Suprapubic skin (tissue), 4 donors: ENCODE results near the gene MAGI1. TPM values are rescaled to one million over a fixed set of nuclear protein-coding genes. Genes with fewer than 3 reads are reported as not detected.
"Not testable (repeated sequence)": the region's sequence is repeated elsewhere in the genome, so short reads cannot be mapped to it uniquely, and the experiment has no call there.

Experiments used
- DNase-seq, 2 donors: peaks; one replicate each; pipeline ENCODE4 v3.0.0-alpha.2; 2019; ENCODE audit warnings: low spot score in 2 of 2
- H3K27ac ChIP-seq: fragments of 200-600 bp; sonication (generic); one replicate; pipeline ENCODE4 v1.5.1; 2019
- H3K27me3 ChIP-seq: fragments of 200-600 bp; sonication (generic); one replicate; pipeline ENCODE4 v1.5.1; 2019
- H3K36me3 ChIP-seq: fragments of 200-600 bp; sonication (generic); one replicate; pipeline ENCODE4 v1.5.1; 2019
- H3K4me1 ChIP-seq: fragments of 200-600 bp; sonication (generic); one replicate; pipeline ENCODE4 v1.5.1; 2019
- H3K4me3 ChIP-seq: fragments of 200-600 bp; sonication (generic); one replicate; pipeline ENCODE4 v1.5.1; 2019; ENCODE audit warnings: mild to moderate bottlenecking
- H3K9me3 ChIP-seq: fragments of 200-600 bp; sonication (generic); one replicate; pipeline ENCODE4 v1.5.1; 2019
- EP300 ChIP-seq: sonication (generic); formaldehyde crosslinking; IDR thresholded peaks from one replicate; pipeline ENCODE4 v1.6.1; 2017; ENCODE audit warnings: antibody characterized with exemption
- POLR2A ChIP-seq, 2 donors: fragments of 450-650 bp; IDR thresholded peaks; one replicate each; pipeline ENCODE4 v1.6.1; 2017; ENCODE audit warnings: antibody characterized with exemption in 2 of 2, mild to moderate bottlenecking in 2 of 2, moderate library complexity in 2 of 2
- POLR2AphosphoS5 ChIP-seq, 3 donors: sonication (generic); formaldehyde crosslinking; IDR thresholded peaks; one replicate each; pipeline ENCODE4 v1.6.1; 2017; ENCODE audit warnings: antibody characterized with exemption in 3 of 3
- WGBS: methylation state at CpG from one replicate; pipeline ENCODE4 v1.1.5; 2018; 5-methylcytosine and 5-hydroxymethylcytosine counted together
- total RNA-seq, 4 donors: library from RNA; depleted of rRNA; stranded (reverse); fragments of >200 nt; gene quantifications; one replicate each; pipeline ENCODE4 v1.1.0, GENCODE V29; 2016
- TF ChIP-seq, protein P1 (sequence below), 2 donors: fragments of 200-600 bp in 1 of 2; fragments of 450-650 bp in 1 of 2; sonication (generic) in 1 of 2; IDR thresholded peaks; one replicate each; pipeline ENCODE4 v1.5.1; 2016 to 2019; ENCODE audit warnings: antibody characterized with exemption in 2 of 2, mild to moderate bottlenecking in 1 of 2, moderate library complexity in 1 of 2

Gene MAGI1
- total RNA-seq, 4 donors from 2014 or later, result 37.9 to 71.5 (median 48.6) TPM

DNA sequence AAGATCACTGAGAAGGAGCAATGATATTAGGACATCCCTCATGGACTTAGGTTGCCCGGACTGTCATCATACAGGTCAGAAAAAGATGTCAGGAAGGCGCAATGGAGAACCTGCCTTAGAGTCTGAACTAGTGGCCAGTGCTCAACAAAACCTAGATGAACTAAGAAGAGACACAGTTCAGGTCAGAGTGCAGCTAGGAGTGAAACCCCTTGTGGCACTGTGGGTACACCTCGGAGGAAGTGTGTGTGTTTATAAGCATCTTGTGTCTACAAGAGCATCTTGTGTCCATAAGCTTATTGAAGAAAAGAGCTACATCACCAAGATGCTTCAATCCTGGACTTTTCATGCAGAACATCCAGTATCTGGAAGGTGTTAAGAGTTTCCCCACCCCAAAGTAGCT lies 315.7 kb downstream of the MAGI1 start:
- Histone ChIP-seq H3K36me3 (no peaks in the 10 kb centered on the region), H3K4me1 (no peaks in the 10 kb centered on the region), H3K27ac (no peak overlapping the region), H3K9me3 (no peaks in the 10 kb centered on the region), H3K27me3 (no peaks in the 10 kb centered on the region), H3K4me3 (no peak overlapping the region)
- DNase-seq, result no peak
- WGBS, result 89% methylated on average over 3 of the region's 3 CpGs
- TF ChIP-seq EP300 (no peak), POLR2A (IDR thresholded peaks at IDR 0.05) (no peak), POLR2AphosphoS5 (IDR thresholded peaks at IDR 0.05) (no peak)
- TF ChIP-seq, protein P1, sequence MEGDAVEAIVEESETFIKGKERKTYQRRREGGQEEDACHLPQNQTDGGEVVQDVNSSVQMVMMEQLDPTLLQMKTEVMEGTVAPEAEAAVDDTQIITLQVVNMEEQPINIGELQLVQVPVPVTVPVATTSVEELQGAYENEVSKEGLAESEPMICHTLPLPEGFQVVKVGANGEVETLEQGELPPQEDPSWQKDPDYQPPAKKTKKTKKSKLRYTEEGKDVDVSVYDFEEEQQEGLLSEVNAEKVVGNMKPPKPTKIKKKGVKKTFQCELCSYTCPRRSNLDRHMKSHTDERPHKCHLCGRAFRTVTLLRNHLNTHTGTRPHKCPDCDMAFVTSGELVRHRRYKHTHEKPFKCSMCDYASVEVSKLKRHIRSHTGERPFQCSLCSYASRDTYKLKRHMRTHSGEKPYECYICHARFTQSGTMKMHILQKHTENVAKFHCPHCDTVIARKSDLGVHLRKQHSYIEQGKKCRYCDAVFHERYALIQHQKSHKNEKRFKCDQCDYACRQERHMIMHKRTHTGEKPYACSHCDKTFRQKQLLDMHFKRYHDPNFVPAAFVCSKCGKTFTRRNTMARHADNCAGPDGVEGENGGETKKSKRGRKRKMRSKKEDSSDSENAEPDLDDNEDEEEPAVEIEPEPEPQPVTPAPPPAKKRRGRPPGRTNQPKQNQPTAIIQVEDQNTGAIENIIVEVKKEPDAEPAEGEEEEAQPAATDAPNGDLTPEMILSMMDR (IDR thresholded peaks at IDR 0.05), result no peak

DNA sequence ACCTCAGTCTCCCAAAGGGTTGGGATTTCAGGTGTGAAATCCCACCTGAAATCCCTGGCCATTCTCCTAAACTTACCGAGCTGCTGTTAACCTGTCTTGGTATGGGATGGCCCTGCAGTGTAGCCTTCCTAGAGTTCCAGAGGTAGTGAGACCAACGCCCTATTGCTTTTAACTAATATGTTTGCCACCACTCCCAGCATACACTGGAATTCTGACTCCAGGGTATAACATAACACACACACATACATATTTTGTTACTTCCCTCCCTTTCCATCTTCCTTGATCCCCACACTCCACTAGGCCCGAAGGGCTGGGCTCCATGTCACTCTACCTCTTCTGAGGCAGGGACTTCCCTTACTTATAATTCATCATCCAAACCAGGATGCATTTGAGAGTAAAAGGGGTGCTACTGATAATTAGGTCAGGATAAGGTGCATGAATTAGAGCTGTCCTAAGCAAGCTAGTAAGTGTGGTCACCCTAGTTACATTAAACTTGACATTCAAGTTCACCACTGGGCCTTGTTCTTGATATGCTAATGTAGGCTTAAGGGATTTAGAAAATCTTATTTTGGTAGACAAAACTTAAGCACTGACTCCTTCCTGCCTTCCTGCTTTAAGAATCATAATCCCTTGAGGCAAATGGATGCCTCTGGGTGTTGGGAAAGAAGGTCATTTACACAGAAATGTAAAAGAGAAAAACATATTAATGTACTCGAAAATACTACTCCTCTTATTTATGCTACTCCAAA lies 317.6 kb downstream of the MAGI1 start:
- no peak for TF ChIP-seq POLR2A (IDR thresholded peaks at IDR 0.05)
- TF ChIP-seq, protein P1 (IDR thresholded peaks at IDR 0.05), result no peak
- TF ChIP-seq POLR2AphosphoS5 (IDR thresholded peaks at IDR 0.05), result no peak
- no peak for TF ChIP-seq EP300
- H3K27me3 ChIP-seq, result no peaks in the 10 kb centered on the region
- no peaks in the 10 kb centered on the region for H3K36me3 ChIP-seq
- no peaks in the 10 kb centered on the region for H3K9me3 ChIP-seq
- 76% methylated on average over 4 of the region's 4 CpGs for WGBS
- H3K4me3 ChIP-seq, result no peak overlapping the region
- no peak for DNase-seq
- no peaks in the 10 kb centered on the region for H3K4me1 ChIP-seq
- no peak overlapping the region for H3K27ac ChIP-seq

GRCh38 chr3:65719639-65720038 lies 319.1 kb downstream of the MAGI1 start:
- not testable (repeated sequence) for H3K9me3 ChIP-seq
- WGBS, result 91% methylated on average over 1 of the region's 1 CpG

GRCh38 chr3:65717676-65718346 lies 320.9 kb downstream of the MAGI1 start:
- H3K27me3 ChIP-seq, result no peaks in the 10 kb centered on the region
- no peak overlapping the region for H3K4me3 ChIP-seq
- no peaks in the 10 kb centered on the region for H3K36me3 ChIP-seq
- H3K4me1 ChIP-seq, result no peaks in the 10 kb centered on the region
- no peak for DNase-seq
- H3K9me3 ChIP-seq, result no peaks in the 10 kb centered on the region
- 94% methylated on average over 4 of the region's 4 CpGs for WGBS
- no peak overlapping the region for H3K27ac ChIP-seq
- no peak for TF ChIP-seq POLR2A (IDR thresholded peaks at IDR 0.05)
- no peak for TF ChIP-seq POLR2AphosphoS5 (IDR thresholded peaks at IDR 0.05)
- TF ChIP-seq, protein P1 (IDR thresholded peaks at IDR 0.05), result no peak
- no peak for TF ChIP-seq EP300

More at GRCh38 chr3:65719639-65720038, 319.1 kb downstream of the MAGI1 start:
- not testable (repeated sequence) for H3K27ac ChIP-seq, H3K36me3 ChIP-seq, H3K4me3 ChIP-seq, DNase-seq, H3K4me1 ChIP-seq, H3K27me3 ChIP-seq

DNA sequence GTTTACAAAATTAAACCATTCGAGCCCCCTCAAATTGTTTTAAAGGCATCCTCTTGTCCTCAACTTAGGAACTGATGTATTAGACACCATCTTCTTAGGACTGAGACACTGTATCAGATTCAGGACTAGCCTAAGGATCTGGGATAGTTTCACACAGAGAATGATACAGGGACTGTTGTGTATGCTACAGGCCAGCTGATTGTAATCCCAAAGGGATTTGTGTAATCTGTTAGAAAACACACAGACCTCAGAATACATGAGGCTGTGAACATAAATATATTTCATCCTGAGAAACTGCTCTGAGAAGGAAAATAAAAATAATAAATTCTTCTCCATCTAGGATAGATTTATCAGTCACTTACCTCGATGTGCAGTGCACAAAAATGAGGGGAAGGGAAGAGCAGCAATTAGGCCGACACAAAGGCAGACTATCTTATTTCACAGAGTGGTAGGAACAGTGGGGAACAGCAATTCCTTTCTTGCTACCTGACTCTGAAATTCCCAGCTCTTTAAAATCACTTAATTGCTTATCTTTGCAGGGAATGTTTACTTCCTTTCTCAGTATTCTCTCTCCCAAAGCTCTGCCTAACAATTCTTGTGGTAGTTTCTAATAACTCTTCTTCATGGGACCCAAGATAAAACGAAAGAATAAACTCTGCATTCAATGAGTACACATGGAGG lies 322.5 kb downstream of the MAGI1 start:
- no peak overlapping the region for H3K4me3 ChIP-seq
- H3K27me3 ChIP-seq, result no peaks in the 10 kb centered on the region
- WGBS, result 80% methylated on average over 4 of the region's 4 CpGs
- TF ChIP-seq POLR2A (IDR thresholded peaks at IDR 0.05) (no peak), POLR2AphosphoS5 (IDR thresholded peaks at IDR 0.05) (no peak), EP300 (no peak)
- TF ChIP-seq, protein P1 (IDR thresholded peaks at IDR 0.05), result no peak
- H3K9me3 ChIP-seq, result no peaks in the 10 kb centered on the region
- H3K4me1 ChIP-seq, result no peaks in the 10 kb centered on the region
- no peak for DNase-seq
- H3K27ac ChIP-seq, result no peak overlapping the region
- H3K36me3 ChIP-seq, result no peaks in the 10 kb centered on the region
